Right lobe of liver (tissue), 6 donors: ENCODE results near the gene NGB. TPM values are rescaled to one million over a fixed set of nuclear protein-coding genes. Genes with fewer than 3 reads are reported as not detected.

Experiments used
- ATAC-seq, 4 donors: fragments of 200-7000 bp; cut with Tn5 transposase; one replicate each; pipeline ENCODE4 v1.9.1; 2020; ENCODE audit warnings: mild to moderate bottlenecking in 4 of 4, moderate library complexity in 4 of 4
- DNase-seq, 3 donors: peaks; one replicate each; pipeline ENCODE4 v3.0.0-alpha.2; 2020
- H3K27ac ChIP-seq, 3 donors: fragments of 200-600 bp; one replicate each; pipeline ENCODE4 v1.8.0; 2022
- H3K27me3 ChIP-seq, 2 donors: fragments of 200-600 bp; one replicate each; pipeline ENCODE4 v1.8.0; 2022
- H3K36me3 ChIP-seq, 4 donors: fragments of 200-600 bp; sonication (generic) in 1 of 4; one replicate each; pipeline versions ENCODE4 v1.5.1 to v1.8.0; 2017 to 2022; ENCODE audit warnings: control low read depth in 1 of 4
- H3K4me1 ChIP-seq, 4 donors: fragments of 200-600 bp; sonication (generic) in 1 of 4; one replicate each; pipeline versions ENCODE4 v1.5.1 to v1.8.0; 2017 to 2022; ENCODE audit warnings: control low read depth in 1 of 4
- H3K4me3 ChIP-seq, 3 donors: fragments of 200-600 bp; one replicate each; pipeline ENCODE4 v1.8.0; 2022
- H3K9me3 ChIP-seq, 4 donors: fragments of 200-600 bp; sonication (generic) in 1 of 4; one replicate each; pipeline versions ENCODE4 v1.5.1 to v1.8.0; 2017 to 2022; ENCODE audit warnings: control low read depth in 1 of 4
- CTCF ChIP-seq, 4 donors: fragments of 200-600 bp in 3 of 4; fragments of 450-650 bp in 1 of 4; IDR thresholded peaks; one replicate each; pipeline versions ENCODE4 v1.5.1 to v1.8.0; 2016 to 2022; ENCODE audit warnings: antibody characterized with exemption in 4 of 4, mild to moderate bottlenecking in 2 of 4
- POLR2A ChIP-seq: fragments of 450-650 bp; IDR thresholded peaks from one replicate; pipeline ENCODE4 v1.6.1; 2017; ENCODE audit warnings: antibody characterized with exemption, mild to moderate bottlenecking
- WGBS: methylation state at CpG from one replicate; pipeline ENCODE4 v1.1.6; 2018; ENCODE audit warnings: low coverage, low lambda C conversion rate; ENCODE audit not compliant: insufficient coverage; ENCODE audit errors: missing lambda C conversion rate; 5-methylcytosine and 5-hydroxymethylcytosine counted together
- intact Hi-C, 2 donors: fragments of 100-400 bp; cut with DNase I; formaldehyde crosslinking; loops; one replicate each; pipeline versions ENCODE4 v1.11.2 to v1.14.1; 2022
- total RNA-seq, 6 experiments: library from RNA; depleted of rRNA in 2 of 6; stranded (reverse); fragments of >200 nt in 2 of 6; fragmentation: NEBNext Ultra II Directional in 3 of 6; extraction: Animal tissue kit (Norgen Biotek cat#: 25700) in 3 of 6; gene quantifications; one replicate each; pipeline versions ENCODE4 v1.1.0 to v1.2.4, GENCODE V29; 2016 to 2023
- donor health status: DM: no; HTN: yes; CAD: no.
- donor health status: DM: no; HTN: no; CAD: no.
- donor health status: DM: no; HTN: no; CAD: no.
- donor health status: DM: no; HTN: yes; CAD: no.
- donor health status: DM: no; HTN: yes; CAD: no.

Gene NGB
- total RNA-seq, 6 experiments from 2014 or later, result not detected

- no peaks in the 10 kb centered on the region for H3K9me3 ChIP-seq
- TF ChIP-seq CTCF (IDR thresholded peaks at IDR 0.05) (no peak), POLR2A (no peak)
- H3K36me3 ChIP-seq, result no peaks in the 10 kb centered on the region
- H3K4me3 ChIP-seq, result no peak overlapping the region
- no peaks in the 10 kb centered on the region for H3K4me1 ChIP-seq
- ATAC-seq, result no peak
- intact Hi-C loops, result no loop called here
- H3K27me3 ChIP-seq, result peaks cover 0 to 6% of the 10 kb centered on the region in 2 donors
- WGBS, result 83% methylated on average over 2 of the region's 5 CpGs
- H3K27ac ChIP-seq, result no peak overlapping the region
- no peak for DNase-seq
Measured at GRCh38 chr14:77267937-77268699, 2.9 kb downstream of the NGB start.

GRCh38 chr14:77266336-77266735 lies 4.7 kb downstream of the NGB start:
- Histone ChIP-seq H3K4me1 (no peaks in the 10 kb centered on the region), H3K27ac (no peak overlapping the region), H3K36me3 (no peaks in the 10 kb centered on the region), H3K27me3 (peaks cover 0 to 3% of the 10 kb centered on the region in 2 donors), H3K9me3 (no peaks in the 10 kb centered on the region), H3K4me3 (no peak overlapping the region)
- DNase-seq (no peak), ATAC-seq (no peak)
- intact Hi-C loops, result no loop called here
- WGBS, result no CpG with 5 or more reads among the region's 8 CpGs
- TF ChIP-seq CTCF (IDR thresholded peaks at IDR 0.05), result no peak
- TF ChIP-seq POLR2A, result no peak

- Histone ChIP-seq H3K4me1 (no peaks in the 10 kb centered on the region), H3K27me3 (no peaks in the 10 kb centered on the region), H3K4me3 (no peak overlapping the region), H3K9me3 (no peaks in the 10 kb centered on the region), H3K27ac (no peak overlapping the region), H3K36me3 (no peaks in the 10 kb centered on the region)
- intact Hi-C loops, result no loop called here
- TF ChIP-seq POLR2A, result no peak
- no peak for TF ChIP-seq CTCF (IDR thresholded peaks at IDR 0.05)
- ATAC-seq (no peak), DNase-seq (no peak)
- 62% methylated on average over 8 of the region's 16 CpGs for WGBS
Measured at GRCh38 chr14:77265561-77266335, 5.3 kb downstream of the NGB start.

GRCh38 chr14:77265187-77265515 lies 5.9 kb downstream of the NGB start:
- ATAC-seq (no peak), DNase-seq (no peak)
- Histone ChIP-seq H3K27me3 (no peaks in the 10 kb centered on the region), H3K4me3 (no peak overlapping the region), H3K27ac (no peak overlapping the region), H3K36me3 (no peaks in the 10 kb centered on the region), H3K9me3 (no peaks in the 10 kb centered on the region), H3K4me1 (no peaks in the 10 kb centered on the region)
- WGBS, result 0% methylated on average over 1 of the region's 2 CpGs
- intact Hi-C loops, result no loop called here
- TF ChIP-seq CTCF (IDR thresholded peaks at IDR 0.05) (no peak), POLR2A (no peak)
